Activated T-helper 9 cell treated with anti-CD3 and anti-CD28 coated beads, Interleukin-2, amount 50 U/mL, for 16 hours (primary cell): Measurements from ENCODE around the gene SPTSSB.

Experiments
- DNase-seq: peaks from one replicate; pipeline ENCODE4 v3.0.0-alpha.2; 2020; ENCODE audit warnings: low read depth

The SPTSSB gene

DNA sequence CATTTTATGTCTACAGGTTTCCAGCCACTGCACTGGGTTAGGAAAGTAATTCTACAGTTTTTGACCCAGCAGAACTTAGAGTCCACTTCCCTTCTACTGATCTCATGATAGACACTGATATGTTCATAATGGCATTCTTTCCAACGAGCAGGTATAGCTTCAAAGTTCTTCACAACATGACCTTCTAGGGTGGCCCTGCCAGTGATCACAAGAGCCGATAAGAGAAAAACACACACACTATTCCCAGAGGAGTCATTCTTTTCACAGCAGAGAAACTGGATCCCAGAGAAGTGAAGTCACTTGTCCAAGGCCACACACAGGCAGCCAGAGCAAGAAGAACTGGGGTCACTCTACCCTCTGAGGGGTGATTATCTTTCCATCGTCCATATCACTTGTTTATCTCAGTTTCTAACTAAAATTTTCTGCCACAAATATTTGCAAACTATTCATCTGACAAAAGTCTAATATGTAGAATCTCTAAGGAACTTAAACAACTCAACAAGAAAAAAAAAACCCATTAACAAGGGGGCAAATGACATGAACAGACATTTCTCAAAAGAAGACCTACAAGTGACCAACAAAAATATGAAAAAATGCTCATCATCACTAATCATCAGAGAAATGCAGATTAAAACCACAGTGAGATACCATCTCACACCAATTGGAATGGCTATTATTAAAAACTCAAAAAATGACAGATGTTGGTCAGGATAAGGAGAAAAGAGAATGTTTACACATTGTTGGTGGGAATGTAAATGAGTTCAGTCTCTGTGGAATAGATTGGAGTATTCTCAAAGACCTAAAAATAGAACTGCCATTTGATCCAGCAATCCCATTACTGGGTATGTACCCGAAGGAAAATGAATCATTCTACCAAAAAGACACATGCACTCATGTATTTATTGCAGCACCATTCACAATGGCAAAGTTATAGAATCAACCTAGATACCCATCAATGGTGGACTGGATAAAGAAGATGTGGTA lies 31.5 kb downstream of the SPTSSB start:
- DNase-seq: no peak

DNA sequence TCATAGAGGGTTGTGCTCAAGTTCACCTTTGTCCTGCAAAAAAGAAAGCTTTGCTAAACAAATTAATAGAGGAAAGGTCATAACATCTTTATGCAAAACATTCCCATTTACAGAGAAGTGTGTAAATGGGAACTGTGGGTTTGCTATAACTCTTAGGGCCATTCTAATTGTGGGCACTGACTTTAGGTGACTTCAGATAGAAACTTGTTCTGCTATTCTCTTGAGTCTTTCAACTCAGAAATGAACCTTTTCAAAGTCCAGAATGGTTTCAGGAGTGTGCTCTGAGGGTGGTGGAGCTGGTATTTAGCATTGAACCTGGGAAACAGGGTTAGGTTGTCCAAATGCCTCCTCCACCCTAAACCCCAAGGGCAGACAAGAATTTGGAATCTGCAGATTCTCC lies 34.0 kb downstream of the SPTSSB start:
- DNase-seq: no peak

DNA sequence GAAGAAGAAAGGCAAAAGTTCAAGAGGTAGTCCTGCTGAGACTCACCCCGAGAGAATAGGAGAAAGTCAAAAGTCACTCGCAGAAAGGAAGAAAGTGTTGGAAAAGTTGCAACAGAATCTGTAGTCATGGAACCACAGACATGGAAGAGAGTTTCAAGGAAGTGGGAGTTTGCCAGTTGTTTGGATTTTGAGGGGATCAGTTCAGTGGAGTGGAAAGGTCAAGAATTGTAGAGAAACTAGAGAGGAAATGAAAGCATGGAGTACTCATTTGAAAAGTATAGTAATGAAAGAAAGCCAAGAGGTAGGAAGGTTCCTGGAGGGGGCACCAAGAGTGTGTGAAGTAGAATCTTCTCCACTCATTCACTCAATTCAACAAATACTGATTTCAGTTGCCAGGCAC lies 34.7 kb downstream of the SPTSSB start:
- DNase-seq: no peak

DNA sequence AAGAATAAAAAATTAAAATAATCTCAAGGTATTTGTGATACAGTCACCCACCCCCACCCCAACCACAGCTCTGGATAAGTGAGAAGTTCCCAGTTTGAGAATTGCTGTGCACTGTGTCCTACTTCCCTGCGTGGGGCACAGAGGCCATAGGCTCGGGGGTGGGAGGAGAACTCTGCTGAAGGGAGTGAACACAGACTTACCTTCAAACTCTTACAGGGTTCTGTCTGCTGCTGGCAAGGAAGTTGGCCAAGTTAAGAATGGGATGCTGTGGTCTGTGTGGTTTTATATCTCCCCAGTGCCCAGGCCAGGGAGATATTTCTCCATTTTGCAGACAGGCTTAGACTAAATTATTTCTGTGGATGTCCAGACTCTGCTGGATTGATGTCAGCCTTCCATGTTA lies 37.6 kb downstream of the SPTSSB start:
- DNase-seq: no peak

DNA sequence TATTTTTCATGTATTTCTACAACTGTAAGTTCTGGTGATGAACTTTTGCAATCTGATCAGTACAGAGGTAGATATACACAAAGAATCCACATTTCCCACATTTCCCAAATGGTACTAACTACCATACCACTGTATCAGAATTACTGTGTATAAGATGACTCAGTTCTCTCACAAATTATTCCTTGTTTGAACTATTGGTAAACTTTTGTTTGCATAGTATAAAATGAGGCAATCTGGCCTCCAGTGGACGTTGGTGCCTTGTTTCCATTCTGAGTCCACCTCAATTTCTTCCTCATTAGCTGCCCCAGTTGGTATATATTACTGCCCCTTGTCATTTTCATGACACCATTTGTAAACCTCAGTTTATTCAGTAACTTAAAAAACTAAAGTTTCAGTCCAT lies 38.5 kb downstream of the SPTSSB start:
- no peak for DNase-seq

DNA sequence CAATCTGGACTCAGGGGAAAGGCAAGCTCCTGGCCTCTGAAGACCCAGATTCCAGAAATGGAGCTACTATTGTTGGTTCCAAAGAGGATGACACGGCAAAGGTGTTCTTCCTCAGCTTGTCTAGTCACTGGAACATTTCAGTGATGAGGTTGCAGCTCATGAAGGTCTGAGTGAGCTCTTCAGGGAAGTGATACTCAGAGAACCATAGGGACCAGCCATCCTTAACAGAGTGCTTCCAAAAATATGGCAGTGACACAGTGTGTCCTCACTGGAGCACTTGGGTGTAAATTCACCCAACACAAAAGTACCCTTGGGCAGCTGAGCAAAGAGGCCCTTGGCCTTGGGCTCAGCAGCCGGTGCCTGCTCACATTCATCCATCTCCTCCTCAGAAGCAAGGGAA lies 46.3 kb downstream of the SPTSSB start:
- no peak for DNase-seq

DNA sequence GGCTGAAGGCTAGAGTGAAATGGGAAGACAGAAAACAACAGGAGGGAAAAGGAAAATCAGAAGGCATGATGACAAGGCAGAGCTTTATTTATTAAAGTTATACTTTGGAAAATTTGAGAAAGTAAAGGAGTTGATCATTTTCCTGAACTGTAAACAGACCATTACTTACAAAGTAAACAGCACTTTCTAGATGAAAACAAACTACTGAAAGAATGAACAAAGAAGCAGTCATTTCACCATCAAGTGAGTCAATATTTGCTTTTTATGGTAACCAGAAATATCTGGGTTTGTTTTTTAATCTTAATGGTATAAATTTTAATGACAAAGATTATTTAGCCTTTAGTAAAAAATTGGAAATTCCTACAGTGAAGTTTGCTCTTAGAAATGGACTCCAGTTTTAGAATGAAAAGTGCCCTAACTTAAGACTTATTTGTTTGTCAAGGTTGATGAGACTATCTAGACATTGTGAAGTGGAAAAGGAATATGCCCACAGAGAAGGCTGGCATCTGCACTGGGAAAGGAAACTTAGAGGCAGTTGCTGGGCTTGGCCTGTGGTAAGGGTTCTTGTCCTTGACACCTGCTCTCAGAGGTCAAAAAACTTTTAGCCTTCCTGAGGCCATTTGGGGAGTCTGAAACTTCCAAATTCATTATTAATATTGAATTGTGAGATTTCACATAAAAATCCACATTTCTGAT lies 47.2 kb downstream of the SPTSSB start:
- DNase-seq: no peak

DNA sequence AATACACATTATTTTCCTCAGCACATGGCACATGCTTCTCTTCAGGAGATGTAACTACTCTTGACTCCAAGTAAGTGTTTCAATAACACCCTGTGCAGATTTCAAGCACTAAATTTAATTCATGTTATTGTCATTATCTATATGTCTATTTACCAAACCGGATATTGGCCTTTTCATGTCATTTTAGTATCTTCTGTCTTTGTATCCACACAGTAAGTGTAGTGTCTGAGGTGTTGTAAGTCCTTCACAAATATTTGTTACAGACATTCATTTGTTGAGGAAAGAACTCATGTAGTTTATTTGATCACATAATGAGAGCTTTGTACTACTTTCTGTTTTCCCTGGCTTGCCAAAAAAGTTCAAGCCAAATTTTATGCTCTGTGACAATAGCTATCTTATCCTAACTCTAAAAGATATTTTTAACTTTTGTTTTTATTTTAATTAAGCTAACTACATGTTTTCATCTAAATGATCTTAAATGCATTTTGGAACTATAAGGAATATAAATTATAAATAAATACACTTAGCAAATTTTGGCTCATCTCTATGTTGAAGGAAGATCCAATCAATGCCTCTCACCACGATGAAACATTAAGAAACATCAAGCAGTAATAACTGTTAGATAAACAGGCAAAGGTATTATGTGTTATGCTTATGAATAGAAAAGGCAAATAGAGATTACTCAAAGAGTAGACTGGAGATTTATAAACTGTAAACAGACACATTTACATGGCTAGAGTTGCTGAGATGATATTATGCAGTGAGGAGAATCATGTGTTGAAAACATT lies 48.3 kb downstream of the SPTSSB start:
- DNase-seq: no peak

DNA sequence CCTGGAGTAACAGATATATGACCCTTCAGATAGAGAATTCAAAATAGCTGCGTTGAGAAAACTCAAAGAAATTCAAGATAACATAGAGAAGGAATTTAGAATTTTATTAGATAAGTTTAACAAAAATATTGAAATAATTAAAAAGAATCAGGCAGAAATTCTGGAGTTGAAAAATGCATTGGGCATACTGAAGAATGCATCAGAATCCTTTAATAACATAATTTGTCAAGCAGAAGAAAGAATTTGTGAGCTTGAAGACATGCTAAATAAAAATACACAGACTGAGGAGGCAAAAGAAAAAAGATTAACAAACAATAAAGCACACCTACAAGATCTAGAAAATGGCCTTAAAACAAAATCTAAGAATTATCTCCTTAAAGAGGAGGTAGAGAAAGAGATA lies 50.5 kb downstream of the SPTSSB start:
- no peak for DNase-seq

DNA sequence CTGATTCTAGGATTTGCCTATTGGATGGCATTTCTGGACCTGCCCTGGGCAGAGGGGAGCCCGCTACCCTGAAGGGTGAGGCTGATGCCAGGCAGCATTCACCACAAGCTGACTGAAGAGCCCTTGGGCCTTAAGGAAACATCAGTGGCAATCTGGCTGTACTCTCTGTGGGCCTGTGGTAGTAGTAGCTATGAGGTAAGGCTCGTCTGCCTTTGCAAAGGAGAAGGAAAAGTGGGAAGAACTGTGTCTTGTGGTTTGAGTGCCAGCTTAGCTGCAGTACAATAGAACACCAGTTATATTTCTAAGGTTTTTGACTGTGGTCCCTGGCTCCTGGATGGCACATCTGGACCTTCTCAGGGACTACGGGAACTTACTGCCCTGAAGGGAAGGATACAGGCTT lies 51.5 kb downstream of the SPTSSB start:
- DNase-seq: no peak

DNA sequence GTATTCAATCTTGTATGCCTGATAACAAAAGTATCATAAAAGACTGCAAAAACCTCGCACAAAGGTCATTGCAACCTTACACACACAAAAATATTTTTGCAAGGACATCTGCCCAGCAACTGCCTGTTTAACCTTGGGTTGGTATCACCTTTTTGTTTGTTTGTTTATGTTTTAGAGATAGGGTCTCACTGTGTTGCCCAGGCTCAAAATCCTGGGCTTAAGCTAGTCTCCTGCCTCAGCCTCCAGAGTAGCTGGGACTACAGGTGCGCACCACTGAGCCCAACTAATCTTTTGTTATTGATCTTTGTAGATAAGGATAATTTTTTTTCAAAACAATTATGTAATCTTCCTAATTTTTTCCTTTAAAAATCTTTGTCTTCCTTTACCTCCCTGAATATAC lies 54.2 kb downstream of the SPTSSB start:
- DNase-seq: no peak

DNA sequence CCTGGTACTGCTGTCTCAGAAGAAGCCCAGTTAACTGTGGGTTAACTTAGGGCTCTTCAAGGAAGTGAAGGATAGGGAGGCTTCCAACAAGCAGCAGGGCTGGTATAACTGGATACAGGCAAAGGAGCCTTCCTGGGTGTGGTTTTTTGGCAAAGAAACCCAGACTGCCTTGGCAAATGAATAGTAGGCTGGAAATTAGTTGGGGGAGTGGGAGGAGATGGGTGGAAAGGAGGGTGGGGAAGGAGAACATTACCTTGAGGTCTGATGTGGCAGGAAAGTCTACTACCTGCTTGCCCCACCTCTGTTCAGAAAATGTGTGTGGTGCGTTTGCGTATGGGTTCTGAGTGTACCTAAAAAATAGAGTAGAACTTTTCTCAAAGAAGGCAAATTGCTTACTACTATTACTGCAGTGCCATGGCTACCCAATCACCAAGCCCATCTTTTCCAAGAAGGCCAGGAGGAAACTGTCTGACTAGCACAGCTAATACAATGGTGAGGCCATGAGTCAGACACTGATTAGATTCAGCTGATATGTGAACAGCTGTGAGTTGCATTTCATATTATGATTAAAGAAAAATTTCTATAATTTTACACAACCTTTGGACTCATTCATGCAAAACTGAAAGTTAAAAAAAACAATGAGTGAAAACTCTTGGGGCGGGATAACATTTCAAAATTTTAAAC lies 55.2 kb downstream of the SPTSSB start:
- no peak for DNase-seq

DNA sequence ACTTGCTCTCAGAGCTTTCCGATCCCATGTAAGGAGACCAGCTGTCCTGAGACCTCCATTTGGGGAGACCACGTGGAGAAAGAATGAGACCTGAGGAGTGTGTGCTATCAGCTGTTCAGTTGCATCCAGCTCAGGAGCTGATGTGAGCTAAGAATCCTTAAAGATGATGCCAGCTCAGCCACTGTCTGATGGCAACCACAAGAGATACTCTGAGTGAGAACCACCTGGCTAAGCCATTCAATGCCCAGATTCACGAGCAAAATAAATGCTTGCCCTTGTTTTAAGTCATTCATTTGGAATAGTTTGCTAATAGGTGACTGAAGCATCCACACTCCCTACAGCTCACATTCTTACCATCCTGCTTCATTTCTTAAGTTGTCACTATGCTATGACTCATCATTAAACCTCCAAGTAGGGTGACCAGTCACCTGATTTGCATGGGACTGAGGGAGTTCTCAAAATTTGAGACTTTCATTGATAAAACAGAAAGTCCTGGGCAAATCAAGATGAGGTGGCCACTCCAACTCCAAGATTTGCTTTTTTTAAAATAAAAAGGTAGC lies 56.4 kb downstream of the SPTSSB start:
- no peak for DNase-seq

DNA sequence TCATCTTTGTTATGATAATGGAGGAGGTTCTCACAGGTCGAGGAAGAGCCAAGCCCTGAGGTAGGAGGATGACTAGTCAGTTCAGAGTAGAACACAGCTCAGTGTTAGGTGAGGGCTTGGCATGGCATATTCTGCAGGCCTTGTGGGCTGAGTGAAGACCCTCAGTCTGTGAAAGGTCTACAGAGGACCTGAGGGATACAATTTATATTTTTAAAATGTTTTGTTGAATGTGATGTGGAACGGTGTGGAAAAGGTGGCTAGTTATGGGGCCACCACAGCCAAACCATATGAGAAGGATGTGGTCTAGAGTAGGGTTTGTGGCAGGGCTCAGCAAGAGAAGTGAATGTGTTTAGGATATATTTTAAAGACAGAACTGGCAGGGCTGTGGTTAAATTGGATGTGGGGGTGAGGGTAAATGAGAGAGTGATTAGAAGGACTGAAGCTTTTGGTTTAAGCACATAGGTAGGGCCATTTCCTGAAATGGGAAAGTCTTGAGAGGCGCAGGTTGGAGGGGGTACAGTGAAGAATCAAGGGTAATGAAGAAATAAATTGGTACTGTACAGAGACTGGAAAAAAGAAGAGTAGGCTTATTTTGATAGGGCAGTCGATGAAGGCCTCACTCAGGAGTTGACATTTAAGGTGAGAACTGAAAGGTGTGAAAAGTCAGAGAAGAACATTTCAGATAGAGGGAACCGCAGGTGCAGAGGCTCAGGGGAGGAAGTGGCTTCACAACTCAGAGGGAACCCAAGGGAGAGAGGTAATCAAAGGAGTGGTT lies 60.5 kb downstream of the SPTSSB start:
- DNase-seq: peak; percentile 6

DNA sequence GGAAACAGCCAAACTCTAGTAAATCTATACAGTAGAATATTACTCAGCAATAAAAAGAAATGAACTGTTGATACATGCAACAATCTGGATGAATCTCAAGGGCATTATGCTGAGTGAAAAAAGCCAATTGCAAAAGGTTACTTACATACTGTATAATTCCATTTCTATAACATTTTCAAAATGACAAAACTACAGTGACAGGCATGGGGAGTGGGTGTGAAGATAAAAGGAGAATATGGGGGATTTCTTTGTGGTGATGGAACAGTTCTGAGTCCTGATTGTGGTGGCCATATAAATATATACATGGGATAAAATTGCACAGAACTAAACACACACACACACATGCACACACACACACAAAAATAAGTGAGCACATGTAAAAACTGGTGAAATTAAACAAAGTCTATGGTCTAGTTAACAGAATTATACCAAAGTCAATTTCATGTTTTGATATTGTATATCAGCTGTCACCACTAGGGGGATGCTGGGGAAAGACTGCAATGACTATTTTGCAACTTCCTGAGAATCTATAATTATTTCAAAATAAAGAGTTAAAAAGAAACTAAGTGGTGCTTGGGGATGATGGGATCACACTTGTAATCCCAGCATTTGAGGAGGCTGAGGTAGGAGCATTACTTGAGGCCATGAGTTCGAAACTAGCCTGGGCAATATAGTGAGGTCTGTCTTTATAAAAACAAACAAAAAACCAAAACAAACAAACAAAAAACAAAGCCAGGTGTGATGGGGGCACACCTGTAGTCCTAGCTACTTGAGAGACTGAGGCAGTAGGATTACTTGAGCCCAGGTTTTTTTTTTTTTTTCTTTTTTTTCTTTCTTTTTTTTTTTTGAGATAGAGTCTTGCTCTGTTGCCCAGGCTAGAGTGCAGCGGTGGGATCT lies 66.0 kb downstream of the SPTSSB start:
- DNase-seq: no peak

DNA sequence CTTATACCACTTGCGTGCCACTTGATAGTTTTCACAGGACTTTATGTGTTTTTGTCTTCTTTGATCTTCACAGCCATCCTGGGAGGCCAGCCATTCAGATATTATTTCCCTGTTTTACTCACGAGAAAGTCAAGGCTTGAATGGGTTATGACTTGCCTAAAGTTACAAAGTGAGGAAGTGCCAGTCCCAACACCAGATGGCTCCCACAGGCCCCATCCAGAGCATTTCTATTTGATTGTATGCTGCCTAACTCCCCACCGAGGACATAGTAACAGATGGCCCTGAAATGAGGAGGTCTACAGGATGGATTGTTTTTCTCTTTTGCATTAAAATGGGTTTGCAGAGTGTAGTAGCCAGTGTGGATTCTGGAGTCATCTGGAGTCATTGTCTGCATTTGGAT lies 74.5 kb downstream of the SPTSSB start:
- DNase-seq: no peak

DNA sequence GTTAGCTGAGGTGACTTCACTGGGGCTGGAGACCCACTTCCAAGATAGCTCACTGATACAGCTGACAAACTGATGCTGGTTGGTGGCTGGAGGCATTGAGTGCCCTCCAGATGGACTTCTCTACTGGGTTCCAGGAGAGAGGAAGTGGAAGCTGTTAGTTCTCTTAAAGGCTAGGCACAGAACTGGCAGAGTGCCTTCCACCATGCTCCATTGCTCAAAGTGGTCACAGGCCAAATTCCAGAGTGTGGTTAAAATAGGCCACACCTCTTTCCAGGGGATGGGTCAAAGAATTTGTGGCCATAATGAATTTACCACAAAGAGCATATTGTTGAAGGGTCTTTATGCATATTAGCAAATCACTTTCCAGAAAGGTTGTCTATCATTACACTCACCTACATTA lies 76.0 kb downstream of the SPTSSB start:
- no peak for DNase-seq
